ENCODE measurements around the gene NAGK.
"Not testable (repeated sequence)": the region's sequence is repeated elsewhere in the genome, so short reads cannot be mapped to it uniquely, and the experiment has no call there.

NAGK gene

DNA sequence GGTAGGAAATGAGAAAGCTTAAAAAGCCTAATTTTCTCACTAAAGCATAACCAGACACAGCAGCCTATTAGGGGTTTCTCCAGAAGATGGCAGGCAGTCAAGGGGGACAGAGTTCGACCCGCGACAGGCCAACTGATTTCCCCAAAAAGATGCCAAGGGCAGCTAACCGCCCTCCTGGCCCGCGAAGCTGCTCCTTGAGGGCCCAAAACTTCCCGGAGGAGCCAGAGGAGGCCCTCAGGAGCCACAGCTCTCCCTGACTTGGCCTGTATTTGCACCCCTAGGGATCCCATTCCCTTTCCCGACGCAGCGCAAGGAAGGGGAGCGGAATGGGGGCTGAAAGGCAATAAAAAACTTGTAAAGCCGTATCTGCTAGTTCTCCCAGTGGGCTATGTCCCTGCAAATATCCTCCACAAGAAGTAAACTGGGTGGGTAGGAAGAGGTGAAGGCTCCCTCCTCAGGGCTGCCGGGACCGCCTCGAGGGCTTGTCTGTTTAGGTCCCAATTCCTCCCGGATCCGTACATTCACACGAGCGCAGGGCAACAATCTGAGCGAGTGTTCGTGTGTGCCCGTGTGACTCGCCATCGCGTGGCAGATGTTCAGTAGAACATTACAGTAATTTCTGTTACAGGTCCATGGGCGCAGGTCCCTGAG lies 756 bp upstream of the NAGK start:
- DNase-seq (ENCODE audit: low read depth in 2 of 3, low spot score in 1 of 3) = no peak

DNA sequence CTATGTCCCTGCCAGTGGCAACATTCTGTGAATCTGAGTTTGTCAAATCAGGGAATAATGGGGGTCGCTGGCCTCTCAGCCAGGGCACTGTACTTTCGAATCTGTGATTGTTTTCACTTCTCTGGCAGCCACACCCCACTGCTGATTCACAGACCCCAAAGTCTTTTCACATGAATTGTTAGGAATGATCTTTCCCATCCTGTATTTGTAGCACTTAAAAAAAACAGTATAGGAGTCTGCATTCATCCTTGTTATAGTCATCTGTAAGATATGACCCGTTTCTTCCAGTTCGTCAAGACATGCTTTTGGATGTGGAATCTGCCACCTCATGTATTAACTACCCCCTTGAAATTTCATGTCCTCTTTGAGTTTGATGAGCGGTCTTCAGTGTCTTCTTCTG lies 928 bp downstream of the NAGK start:
- no peak for DNase-seq (ENCODE audit: low read depth in 2 of 3, low spot score in 1 of 3)

DNA sequence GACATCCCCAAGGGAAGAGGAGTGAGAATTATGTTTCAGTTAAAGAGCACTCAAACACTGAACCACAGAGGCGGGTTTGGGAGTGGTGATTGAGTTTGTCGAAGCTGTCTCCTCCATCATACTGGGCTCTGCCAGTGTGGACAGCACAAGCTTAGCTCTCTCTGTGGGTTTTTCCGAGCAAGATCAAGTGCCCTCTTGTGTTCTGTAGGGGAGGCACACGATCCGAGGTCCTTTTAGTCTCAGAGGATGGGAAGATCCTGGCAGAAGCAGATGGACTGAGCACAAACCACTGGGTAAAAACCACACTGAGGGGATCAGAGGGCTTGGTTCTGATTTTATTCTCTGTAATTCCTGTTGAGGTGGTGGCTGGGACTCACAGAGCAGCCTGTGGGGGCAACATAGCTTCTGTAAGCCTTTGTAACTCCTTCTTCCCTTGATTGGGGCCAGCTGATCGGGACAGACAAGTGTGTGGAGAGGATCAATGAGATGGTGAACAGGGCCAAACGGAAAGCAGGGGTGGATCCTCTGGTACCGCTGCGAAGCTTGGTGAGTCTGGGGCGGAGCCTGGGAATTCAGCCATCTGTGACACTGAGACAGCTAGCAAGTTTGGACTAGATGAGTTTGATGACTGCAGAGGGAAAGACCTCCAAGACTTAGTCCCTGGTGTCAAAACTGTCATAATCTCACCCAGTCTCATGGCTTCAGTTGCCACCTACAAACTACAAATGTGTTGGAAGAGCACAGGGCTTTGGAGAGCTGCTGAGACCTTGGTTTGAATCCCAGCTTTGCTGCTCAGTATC lies 2.0 kb downstream of the NAGK start:
- no peak for DNase-seq (ENCODE audit: low read depth in 2 of 3, low spot score in 1 of 3)

DNA sequence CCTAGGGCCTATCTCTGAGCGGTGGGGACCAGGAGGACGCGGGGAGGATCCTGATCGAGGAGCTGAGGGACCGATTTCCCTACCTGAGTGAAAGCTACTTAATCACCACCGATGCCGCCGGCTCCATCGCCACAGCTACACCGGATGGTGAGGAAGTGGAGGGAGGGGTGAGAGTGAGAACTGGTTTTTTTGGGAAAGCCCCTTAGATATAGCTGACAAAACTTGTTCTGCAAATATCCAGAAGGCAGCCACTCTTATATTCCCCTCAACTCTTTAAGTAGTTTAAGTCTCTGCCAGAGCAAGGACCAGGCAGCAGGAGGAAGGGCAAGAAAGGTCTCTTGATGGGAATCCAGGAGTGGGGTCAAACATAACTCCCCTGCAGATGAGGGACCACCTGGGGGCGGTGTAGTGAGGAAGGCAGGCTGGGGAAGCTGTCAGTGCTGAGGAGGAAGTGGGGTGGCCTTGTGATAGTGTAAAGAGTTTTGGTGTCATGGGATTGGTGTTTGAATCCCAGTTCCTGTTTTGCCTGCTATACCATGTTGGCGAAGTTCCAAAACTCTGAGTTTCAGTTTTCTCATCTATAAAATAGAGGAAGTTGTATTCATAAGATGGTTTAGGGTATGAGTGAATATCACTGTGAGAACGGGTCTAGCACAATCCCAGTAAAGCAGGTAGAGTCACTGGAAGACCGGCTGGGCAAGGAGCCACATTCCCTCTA lies 3.4 kb downstream of the NAGK start:
- DNase-seq (ENCODE audit: low read depth in 2 of 3, low spot score in 1 of 3) = peak; percentile 31 to 47 (median 34)

DNA sequence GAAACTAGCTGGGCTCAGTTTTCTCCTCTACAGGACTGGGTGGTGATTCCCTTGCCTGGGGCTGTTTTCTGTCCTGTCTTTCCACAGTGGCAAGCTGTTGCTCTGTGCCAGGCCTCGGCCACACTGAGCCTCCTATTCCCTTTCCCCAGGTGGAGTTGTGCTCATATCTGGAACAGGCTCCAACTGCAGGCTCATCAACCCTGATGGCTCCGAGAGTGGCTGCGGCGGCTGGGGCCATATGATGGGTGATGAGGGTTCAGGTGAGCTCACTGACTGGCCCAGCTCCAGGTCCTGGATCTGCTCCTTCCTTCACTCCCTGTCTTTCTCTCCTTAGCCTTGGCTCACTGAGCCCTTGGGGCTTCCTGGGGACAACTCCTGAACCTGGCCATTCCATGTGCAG lies 4.0 kb downstream of the NAGK start:
- DNase-seq (ENCODE audit: low read depth in 2 of 3, low spot score in 1 of 3) = no peak

DNA sequence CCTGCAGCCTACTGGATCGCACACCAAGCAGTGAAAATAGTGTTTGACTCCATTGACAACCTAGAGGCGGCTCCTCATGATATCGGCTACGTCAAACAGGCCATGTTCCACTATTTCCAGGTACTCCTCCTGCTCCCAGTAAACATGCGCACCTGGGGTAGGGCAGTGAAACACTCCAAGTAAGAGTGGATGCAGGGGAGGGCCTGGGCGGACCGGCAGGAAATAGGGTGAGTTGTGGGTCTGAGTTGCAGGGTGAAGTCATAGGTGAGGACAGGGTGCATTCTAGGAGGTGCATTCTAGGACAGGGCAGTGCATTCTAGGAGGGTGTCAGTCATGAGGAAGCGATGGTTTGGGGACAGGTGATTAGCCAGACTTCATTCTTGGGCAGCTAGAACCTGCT lies 5.0 kb downstream of the NAGK start:
- DNase-seq (ENCODE audit: low read depth in 2 of 3, low spot score in 1 of 3) = no peak

DNA sequence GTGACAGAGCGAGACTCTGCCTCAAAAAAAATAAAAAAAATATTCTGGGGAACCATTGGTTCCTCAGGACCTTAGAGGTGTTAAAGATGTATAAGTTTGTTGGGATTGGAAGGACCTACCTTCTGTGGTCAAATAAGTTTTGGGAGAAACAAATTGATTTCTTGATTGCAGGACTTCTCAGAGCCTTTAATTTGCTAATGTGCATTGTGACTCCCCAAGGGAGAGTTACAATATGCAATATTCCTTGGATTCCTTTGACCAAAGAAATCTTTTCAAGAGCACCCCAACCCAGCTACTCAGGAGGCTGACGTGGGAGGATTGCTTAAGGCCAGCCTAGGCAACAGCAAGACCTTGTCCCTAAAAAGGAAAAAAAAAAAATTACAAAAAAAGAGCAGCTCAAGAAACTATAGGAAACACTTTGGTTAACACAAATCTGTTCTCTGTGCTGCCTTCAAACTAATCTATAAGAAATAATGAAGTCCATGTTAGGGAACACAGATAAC lies 6.5 kb downstream of the NAGK start:
- no peak for DNase-seq (ENCODE audit: low read depth in 2 of 3, low spot score in 1 of 3)

DNA sequence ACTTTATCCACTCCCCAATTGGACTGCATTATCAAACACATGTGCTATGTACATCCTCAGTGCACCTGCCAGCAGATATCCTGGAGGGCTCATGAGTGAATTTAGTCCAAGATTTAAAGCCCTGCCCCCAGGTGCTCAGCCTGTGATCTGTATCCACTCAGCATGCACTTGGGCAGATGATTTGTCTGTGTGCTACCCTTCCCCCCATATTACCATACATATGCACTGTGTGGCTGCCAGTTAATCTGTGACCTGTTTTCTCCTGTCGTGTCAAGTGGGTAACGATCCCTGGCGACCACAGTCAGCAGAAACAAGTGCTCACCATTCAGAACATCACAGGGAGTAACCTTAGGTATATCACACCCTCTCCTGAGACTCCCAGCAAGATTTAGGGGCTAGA lies 10.2 kb downstream of the NAGK start:
- DNase-seq (ENCODE audit: low read depth in 2 of 3, low spot score in 1 of 3) = no peak

DNA sequence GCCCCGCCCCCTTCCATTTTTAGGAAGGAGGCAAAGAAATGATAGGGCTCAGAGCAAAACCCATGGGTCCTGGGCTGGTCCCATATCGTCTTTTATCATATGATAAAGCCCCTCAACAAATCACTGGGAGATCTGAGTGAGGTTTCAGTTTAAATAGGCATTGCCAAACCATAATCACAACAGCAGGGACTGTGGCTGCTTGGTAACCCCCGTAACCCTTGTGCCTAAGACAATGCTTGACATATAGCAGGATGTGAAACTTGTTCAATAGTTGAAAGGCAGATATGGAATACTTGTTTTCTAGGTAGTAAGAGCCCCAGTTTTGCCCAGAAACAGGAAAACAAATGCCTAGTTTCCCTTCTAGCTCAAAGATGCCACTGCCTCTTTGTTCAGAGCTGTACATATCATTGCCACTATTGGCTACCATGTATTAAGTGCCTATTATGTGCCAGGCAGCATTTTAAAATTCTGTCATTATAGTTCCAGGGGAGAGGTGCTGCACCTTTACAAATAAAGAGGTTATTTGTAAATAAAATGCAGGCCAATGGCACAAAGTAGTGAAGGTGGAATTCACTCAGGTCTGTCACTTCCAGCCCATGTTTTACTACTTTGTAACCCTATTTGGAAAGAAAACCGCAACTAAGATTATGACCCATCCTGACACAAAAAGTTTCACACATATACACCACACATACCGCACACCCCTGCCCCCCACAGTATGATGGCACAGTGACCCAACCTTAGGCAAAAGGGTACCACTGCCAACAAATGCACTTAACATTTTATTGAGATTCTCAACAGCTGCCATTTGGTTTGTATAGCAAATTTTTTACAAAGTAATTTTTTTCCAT lies 14.2 kb downstream of the NAGK start:
- DNase-seq (ENCODE audit: low read depth in 2 of 3, low spot score in 1 of 3) = peak; percentile 45 to 59 (median 54)

DNA sequence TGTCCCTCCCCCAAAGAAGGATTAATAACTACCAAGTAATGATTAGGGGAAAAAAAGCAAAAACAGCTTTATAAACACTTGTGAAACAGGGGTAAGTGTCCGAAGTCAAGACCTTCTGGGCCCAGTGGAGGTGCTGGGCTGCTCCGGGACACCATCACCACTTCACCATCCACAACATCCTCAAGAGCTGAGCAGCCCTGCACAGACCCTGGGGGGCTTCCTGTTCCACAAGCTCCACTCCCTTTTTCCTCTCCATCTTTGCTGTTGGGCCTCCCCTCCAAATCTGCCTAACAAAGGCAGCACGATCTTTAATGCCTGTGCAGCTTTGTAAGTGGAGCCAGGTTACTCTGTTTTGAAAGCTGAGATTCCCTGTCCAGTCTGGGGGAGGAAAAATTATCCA lies 14.8 kb downstream of the NAGK start:
- DNase-seq (ENCODE audit: low read depth in 2 of 3, low spot score in 1 of 3) = not testable (repeated sequence)

DNA sequence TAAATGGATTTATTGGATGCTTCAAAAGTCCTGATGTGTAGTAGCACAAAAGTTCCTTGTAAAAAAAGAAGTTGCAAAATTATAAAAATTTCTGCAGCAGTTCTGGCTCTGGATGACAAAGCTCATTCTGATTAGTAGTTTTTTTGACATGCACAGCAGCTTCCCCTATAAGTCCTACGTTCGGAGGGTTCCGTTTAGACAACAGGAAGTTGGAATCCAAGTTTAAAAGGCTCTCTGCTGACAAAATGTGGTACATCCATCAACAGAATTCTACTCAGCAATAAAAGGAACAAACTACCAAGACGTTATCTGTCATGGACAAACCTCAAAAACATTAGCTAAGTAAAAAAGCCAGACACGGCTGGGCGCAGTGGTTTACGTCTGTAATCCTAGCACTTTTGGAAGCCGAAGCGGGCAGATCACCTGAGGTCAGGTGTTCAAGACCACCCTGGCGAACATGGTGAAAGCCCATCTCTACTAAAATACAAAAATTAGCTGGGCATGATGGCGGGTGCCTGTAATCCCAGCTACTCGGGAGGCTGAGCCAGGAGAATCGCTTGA lies 15.4 kb downstream of the NAGK start:
- not testable (repeated sequence) for DNase-seq (ENCODE audit: low read depth in 2 of 3, low spot score in 1 of 3)

DNA sequence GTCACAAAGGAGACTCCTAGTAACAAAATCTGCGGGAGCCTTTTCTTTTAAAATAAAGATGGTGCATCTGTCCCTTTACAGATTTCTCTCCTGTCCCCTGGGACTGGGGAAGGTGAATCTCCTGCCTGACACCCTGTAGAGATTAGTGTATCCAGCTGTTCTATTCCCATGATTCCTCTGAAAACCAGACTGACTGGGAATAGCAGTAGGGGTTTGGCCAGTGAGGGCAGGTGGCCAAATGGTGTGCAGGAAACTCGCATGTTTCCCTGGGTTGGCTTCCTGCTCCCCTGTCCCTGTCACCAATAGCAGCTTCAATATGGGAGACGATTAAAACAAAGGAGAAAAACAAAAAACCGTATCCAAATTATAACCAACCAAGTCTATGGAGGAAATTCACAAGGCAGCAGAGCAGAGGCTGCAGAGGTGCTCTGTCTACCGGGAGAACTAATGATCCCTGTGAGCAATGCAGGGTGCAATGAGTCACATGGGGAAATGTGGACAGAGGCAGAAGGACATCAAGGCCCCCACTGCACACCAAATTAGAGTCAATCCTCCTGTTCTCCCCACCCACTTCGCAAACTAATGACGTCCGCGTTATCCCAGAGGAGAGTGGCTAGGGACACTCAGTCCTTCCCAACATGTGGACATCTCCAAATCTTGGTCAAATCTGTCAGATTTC lies 17.0 kb downstream of the NAGK start:
- not testable (repeated sequence) for DNase-seq (ENCODE audit: low read depth in 2 of 3, low spot score in 1 of 3)

DNA sequence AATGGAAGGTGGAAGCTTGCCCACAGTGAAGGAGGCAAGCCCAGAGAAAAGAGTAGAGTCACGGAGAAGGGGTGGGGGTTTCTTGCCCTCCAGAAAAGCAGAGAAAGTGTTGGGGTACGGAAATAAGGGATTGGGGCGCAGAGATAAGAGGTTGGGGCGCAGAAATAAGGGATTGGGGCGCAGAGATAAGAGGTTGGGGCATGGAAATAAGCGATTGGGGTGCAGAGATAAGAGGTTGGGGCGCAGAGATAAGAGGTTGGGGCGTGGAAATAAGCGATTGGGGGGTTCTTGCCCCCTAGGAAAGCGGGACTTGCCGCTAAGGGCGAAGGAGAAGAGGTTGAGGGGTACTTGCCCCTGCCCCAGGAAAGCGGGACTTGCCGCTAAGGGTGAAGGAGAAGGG lies 21.0 kb downstream of the NAGK start:
- not testable (repeated sequence) for DNase-seq (ENCODE audit: low read depth in 2 of 3, low spot score in 1 of 3)

DNA sequence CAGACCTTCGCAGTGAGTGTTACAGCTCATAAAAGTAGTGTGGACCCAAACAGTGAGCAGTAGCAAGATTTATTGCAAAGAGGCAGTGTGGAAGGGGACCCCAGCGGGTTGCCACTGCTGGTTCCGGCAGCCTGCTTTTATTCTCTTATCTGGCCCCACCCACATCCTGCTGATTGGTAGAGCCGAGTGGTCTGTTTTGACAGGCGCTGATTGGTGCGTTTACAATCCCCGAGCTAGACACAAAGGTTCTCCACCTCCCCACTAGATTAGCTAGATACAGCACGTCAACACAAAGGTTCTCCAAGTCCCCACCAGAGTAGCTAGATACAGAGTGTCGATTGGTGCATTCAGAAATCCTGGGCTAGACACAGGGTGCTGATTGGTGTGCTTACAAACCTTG lies 23.4 kb downstream of the NAGK start:
- not testable (repeated sequence) for DNase-seq (ENCODE audit: low read depth in 2 of 3, low spot score in 1 of 3)

DNA sequence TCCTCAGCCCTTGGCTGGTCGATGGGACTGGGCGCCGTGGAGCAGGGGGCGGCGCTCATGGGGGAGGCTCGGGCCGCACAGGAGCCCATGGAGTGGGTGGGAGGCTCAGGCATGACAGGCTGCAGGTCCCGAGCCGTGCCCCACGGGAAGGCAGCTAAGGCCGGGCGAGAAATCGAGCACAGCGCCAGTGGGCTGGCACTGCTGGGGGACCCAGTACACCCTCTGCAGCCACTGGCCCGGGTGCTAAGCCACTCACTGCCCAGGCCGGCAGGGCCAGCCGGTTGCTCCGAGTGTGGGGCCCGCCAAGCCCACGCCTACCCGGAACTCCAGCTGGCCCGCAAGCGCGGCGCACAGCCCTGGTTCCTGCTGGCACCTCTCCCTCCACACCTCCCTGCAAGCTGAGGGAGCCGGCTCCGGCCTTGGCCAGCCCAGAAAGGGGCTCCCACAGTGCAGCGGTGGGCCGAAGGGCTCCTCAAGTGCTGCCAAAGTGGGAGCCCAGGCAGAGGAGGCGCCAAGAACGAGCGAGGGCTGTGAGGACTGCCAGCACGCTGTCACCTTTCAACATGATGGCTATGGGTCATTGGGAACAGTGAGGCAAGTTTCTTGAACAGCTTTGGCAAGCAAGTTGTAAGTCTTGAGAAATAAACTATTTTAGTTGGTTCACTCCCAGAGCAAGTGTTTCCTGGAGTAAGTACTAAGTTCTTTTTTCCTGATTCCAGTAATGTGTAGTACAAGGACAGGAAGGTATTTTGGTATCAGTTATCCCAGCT lies 24.2 kb downstream of the NAGK start:
- DNase-seq (ENCODE audit: low read depth in 2 of 3, low spot score in 1 of 3) = not testable (repeated sequence)

DNA sequence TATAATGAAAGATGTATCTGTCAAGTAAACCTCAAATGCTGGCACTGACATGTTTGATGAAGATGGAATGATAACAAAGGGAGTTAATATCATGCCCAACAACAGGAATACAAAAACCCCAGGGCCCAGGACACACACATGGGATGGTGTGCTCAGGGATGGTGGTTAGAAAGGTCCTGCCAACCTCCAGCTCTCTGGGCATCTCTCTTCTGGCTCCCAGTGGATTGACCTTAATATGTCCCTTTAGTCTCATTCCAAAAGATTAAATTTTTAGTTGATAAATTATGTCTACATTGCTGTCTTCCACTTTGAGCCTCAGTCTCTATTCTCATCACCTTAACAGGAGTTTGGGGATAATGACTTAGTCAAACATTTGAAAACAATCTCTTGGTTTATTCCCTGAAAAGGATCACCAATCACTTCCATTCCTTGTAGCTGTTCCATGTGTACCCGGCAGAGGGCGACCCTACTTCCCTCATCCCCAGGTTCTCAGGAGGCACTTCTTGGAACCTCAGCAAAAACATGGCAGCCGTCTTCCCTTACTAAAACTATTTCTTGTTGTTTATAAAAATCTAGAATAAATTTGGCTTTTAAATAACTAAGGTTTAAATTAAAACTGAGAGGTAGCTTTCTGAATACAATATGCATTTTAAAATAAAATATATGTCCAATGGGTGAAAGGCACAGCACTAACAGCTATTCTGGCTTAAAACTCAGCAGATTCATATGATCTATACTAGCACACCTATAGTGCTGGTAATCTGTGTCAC lies 31.9 kb downstream of the NAGK start:
- peak; percentile 25 to 47 (median 43) for DNase-seq (ENCODE audit: low read depth in 2 of 3, low spot score in 1 of 3)

DNA sequence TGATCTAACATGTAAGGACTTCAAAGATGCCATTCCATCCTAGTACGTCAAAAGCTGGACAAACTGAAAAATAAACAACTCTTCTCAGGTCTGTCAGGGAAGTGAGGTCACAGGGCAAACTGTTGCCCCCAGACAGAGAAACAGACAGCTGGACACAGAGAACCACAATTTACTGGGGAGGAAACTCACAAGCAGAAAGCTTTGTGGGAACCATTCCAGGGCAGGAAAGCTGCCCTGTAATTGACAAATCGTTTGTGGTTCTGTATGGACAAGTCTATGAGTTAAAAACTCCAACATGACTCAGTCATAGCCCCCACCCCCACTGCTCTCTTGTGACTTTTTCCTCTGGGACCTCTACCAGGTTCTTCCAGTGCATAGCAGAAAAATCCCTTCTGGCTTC lies 33.2 kb downstream of the NAGK start:
- no peak for DNase-seq (ENCODE audit: low read depth in 2 of 3, low spot score in 1 of 3)

DNA sequence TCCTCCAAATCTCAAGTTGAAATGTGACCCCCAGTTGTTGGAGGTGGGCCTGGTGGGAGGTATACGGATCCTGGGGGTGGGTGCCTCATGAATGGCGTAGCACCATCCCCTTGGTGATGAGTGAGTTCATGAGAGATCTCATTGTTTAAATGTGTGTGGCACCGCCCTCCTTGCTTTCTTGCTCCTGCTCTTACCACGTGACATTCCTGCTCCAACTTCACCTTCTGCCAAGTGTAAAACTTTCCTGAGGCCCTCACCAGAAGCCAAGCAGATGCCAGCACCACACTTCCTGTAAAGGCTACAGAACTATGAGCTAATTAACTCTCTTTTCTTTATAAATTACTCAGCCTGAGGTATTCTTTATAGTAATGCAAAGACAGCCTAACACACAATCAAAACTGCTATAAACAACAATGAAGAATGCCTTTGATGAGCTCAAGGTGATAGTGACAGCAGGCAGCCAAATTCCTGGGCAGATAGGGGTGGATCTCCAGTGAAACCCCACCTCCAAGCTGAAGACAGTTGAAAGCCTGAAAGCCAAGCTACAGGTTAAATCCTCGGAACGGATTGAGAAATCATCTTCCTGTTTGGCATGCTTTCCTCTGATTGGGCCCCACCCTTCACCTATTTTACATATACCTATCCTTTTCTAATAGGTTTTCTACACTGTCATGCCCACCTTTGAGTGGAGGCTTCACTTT lies 34.7 kb downstream of the NAGK start:
- DNase-seq (ENCODE audit: low read depth in 2 of 3, low spot score in 1 of 3) = no peak

Measured in stimulated activated CD4-positive, alpha-beta T cell treated with anti-CD3 and anti-CD28 coated beads, Interleukin-12 subunit alpha, Interleukin-12 subunit beta, amount 100 ng/mL, for 48 hours (primary cell).